IMR-90 (cell line): ENCODE results near the gene NAV2. TPM values are rescaled to one million over a fixed set of nuclear protein-coding genes. Genes with fewer than 3 reads are reported as not detected.

Experiments
- ATAC-seq: fragments of 200-7000 bp; cut with Tn5 transposase; 2 replicates; pipeline ENCODE4 v1.9.1; 2020; ENCODE audit warnings: low read depth, mild to moderate bottlenecking, moderate library complexity
- BruUV-seq: library from RNA; stranded (reverse); fragments of 400-500 nt; replicated peaks from 2 replicates; lab custom pipeline; 2021; lab: Mats Ljungman, UMichigan
- CTCF ChIA-PET: fragments of 300-600 bp; formaldehyde crosslinking; extraction: SDS; loops from one replicate; lab custom pipeline; 2021; ENCODE audit warnings: antibody characterized with exemption; lab: Yijun Ruan, JAX
- POLR2A ChIA-PET: fragments of 300-600 bp; sonication (Branson Sonifier 250); formaldehyde crosslinking; loops from one replicate; lab custom pipeline; 2022; ENCODE audit warnings: antibody characterized with exemption; ENCODE audit not compliant: unreplicated experiment; lab: Charles Lee
- DNase-seq: peaks from one replicate; pipeline ENCODE4 v3.0.0; 2013
- H2AFZ ChIP-seq: replicated peaks from 2 replicates; pipeline ENCODE3; 2013; ENCODE audit warnings: low read length, mild to moderate bottlenecking; ENCODE audit not compliant: poor library complexity
- H2AK5ac ChIP-seq: 2 replicates; pipeline ENCODE4 v1.6.1; 2013; ENCODE audit warnings: low read depth, low read length, inconsistent platforms
- H2AK9ac ChIP-seq: replicated peaks from 2 replicates; pipeline ENCODE3; 2013; ENCODE audit warnings: mild to moderate bottlenecking, low read depth, low read length, moderate library complexity; ENCODE audit not compliant: poor library complexity
- H2BK120ac ChIP-seq: 2 replicates; pipeline ENCODE4 v1.6.1; 2013; ENCODE audit warnings: low read depth, low read length, inconsistent platforms
- H2BK15ac ChIP-seq: 3 replicates; pipeline ENCODE4 v1.6.1; 2013; ENCODE audit warnings: low read depth, low read length, inconsistent platforms
- H2BK20ac ChIP-seq: 2 replicates; pipeline ENCODE4 v1.6.1; 2013; ENCODE audit warnings: low read depth, mild to moderate bottlenecking, inconsistent platforms, low read length, moderate library complexity
- H2BK5ac ChIP-seq: 2 replicates; pipeline ENCODE4 v1.6.1; 2013; ENCODE audit warnings: mild to moderate bottlenecking, low read depth, low read length, inconsistent platforms; ENCODE audit not compliant: poor library complexity, severe bottlenecking
- H3K14ac ChIP-seq: replicated peaks from 2 replicates; pipeline ENCODE4 v1.6.1; 2013; ENCODE audit warnings: low read depth, low read length, inconsistent platforms
- H3K18ac ChIP-seq: 2 replicates; pipeline ENCODE4 v1.6.1; 2013; ENCODE audit warnings: low read depth, low read length, control low read depth
- H3K23ac ChIP-seq: 2 replicates; pipeline ENCODE4 v1.6.1; 2013; ENCODE audit warnings: low read depth, low read length, inconsistent platforms
- H3K27ac ChIP-seq: 2 replicates; pipeline ENCODE4 v1.5.1; 2013; ENCODE audit warnings: mild to moderate bottlenecking, control low read depth, low read length; ENCODE audit not compliant: insufficient read depth
- H3K27me3 ChIP-seq: 2 replicates; pipeline ENCODE4 v1.6.1; 2013; ENCODE audit warnings: low read length; ENCODE audit not compliant: control insufficient read depth, insufficient read depth
- H3K36me3 ChIP-seq: 2 replicates; pipeline ENCODE4 v1.6.1; 2013; ENCODE audit warnings: low read length, mixed read lengths; ENCODE audit not compliant: control insufficient read depth, insufficient read depth
- H3K4ac ChIP-seq: 2 replicates; pipeline ENCODE4 v1.6.1; 2013; ENCODE audit warnings: low read depth, low read length, inconsistent platforms
- H3K4me1 ChIP-seq: 2 replicates; pipeline ENCODE4 v1.6.1; 2013; ENCODE audit warnings: low read length, mixed read lengths; ENCODE audit not compliant: control insufficient read depth, insufficient read depth
- H3K4me2 ChIP-seq: 2 replicates; pipeline ENCODE4 v1.6.1; 2013; ENCODE audit warnings: low read depth, mild to moderate bottlenecking, control low read depth, low read length, moderate library complexity
- H3K4me3 ChIP-seq: 2 replicates; pipeline ENCODE4 v1.5.1; 2013; ENCODE audit warnings: low read depth, mild to moderate bottlenecking, control low read depth, low read length, moderate library complexity; ENCODE audit not compliant: insufficient read depth
- H3K56ac ChIP-seq: 2 replicates; pipeline ENCODE4 v1.6.1; 2013; ENCODE audit warnings: low read length, inconsistent platforms; ENCODE audit not compliant: insufficient read depth; ENCODE audit errors: extremely low read depth
- H3K79me1 ChIP-seq, 2 experiments: 2 replicates each; pipeline ENCODE4 v1.6.1; 2013; ENCODE audit warnings: low read length in 2 of 2, inconsistent platforms in 1 of 2, low read depth in 1 of 2
- H3K9ac ChIP-seq: 2 replicates; pipeline ENCODE4 v1.6.1; 2013; ENCODE audit warnings: low read depth, low read length, control low read depth
- H3K9me1 ChIP-seq: 2 replicates; pipeline ENCODE4 v1.6.1; 2013; ENCODE audit warnings: low read length, inconsistent platforms; ENCODE audit not compliant: insufficient read depth
- H3K9me3 ChIP-seq: 2 replicates; pipeline ENCODE4 v1.6.1; 2013; ENCODE audit warnings: low read length; ENCODE audit not compliant: control insufficient read depth, insufficient read depth
- H4K20me1 ChIP-seq: 2 replicates; pipeline ENCODE4 v1.6.1; 2013; ENCODE audit warnings: low read length, inconsistent platforms; ENCODE audit not compliant: insufficient read depth
- H4K5ac ChIP-seq: 2 replicates; pipeline ENCODE4 v1.6.1; 2013; ENCODE audit warnings: mild to moderate bottlenecking, low read depth, low read length, control low read depth
- H4K8ac ChIP-seq, 2 experiments: 2 replicates each; pipeline ENCODE4 v1.6.1; 2013; ENCODE audit warnings: low read depth in 2 of 2, low read length in 2 of 2, control low read depth in 1 of 2, inconsistent platforms in 1 of 2
- H4K91ac ChIP-seq: 2 replicates; pipeline ENCODE4 v1.6.1; 2013; ENCODE audit warnings: low read depth, low read length, inconsistent platforms; ENCODE audit not compliant: insufficient read depth
- BHLHE40 ChIP-seq: fragments of 150-350 bp; IDR thresholded peaks from 2 replicates; pipeline ENCODE4 v1.6.1; 2016; ENCODE audit warnings: mild to moderate bottlenecking, low read depth, low read length
- CEBPB ChIP-seq: IDR thresholded peaks from 2 replicates; pipeline ENCODE4 v1.6.1; 2012; ENCODE audit warnings: low read depth, low read length, improper control_type of control experiment
- CHD1 ChIP-seq: IDR thresholded peaks from 2 replicates; pipeline ENCODE4 v1.6.1; 2012; ENCODE audit warnings: low read depth, low read length, improper control_type of control experiment
- CTCF ChIP-seq: conservative IDR thresholded peaks from 2 replicates; pipeline ENCODE4 v1.5.1; 2012; ENCODE audit warnings: mild to moderate bottlenecking, low read depth, low read length, improper control_type of control experiment
- FOS ChIP-seq: fragments of 150-350 bp; IDR thresholded peaks from 2 replicates; pipeline ENCODE4 v1.6.1; 2016; ENCODE audit warnings: low read depth, low read length
- MAFK ChIP-seq: IDR thresholded peaks from 2 replicates; pipeline ENCODE4 v1.6.1; 2012; ENCODE audit warnings: low read depth, low read length, improper control_type of control experiment
- MAZ ChIP-seq: IDR thresholded peaks from 2 replicates; pipeline ENCODE4 v1.6.1; 2012; ENCODE audit warnings: low read depth, mild to moderate bottlenecking, low read length, improper control_type of control experiment, moderate library complexity, borderline replicate concordance
- MXI1 ChIP-seq: IDR thresholded peaks from 2 replicates; pipeline ENCODE4 v1.6.1; 2012; ENCODE audit warnings: low read depth, mild to moderate bottlenecking, low read length, moderate library complexity, borderline replicate concordance
- NFE2L2 ChIP-seq: fragments of 150-350 bp; IDR thresholded peaks from 2 replicates; pipeline ENCODE4 v1.6.1; 2016; ENCODE audit warnings: low read depth, mild to moderate bottlenecking, low read length
- POLR2A ChIP-seq: IDR thresholded peaks from 2 replicates; pipeline ENCODE4 v1.6.1; 2012; ENCODE audit warnings: mild to moderate bottlenecking, low read depth, low read length
- RAD21 ChIP-seq: IDR thresholded peaks from 2 replicates; pipeline ENCODE4 v1.6.1; 2012; ENCODE audit warnings: low read length, improper control_type of control experiment
- RCOR1 ChIP-seq: IDR thresholded peaks from 2 replicates; pipeline ENCODE4 v1.6.1; 2012; ENCODE audit warnings: mild to moderate bottlenecking, low read length, improper control_type of control experiment; ENCODE audit not compliant: insufficient replicate concordance
- RFX5 ChIP-seq: IDR thresholded peaks from 2 replicates; pipeline ENCODE4 v1.8.0; 2012; ENCODE audit warnings: low read depth, mild to moderate bottlenecking, low read length, moderate library complexity
- SMC3 ChIP-seq: fragments of 150-350 bp; IDR thresholded peaks from 2 replicates; pipeline ENCODE4 v1.6.1; 2016; ENCODE audit warnings: low read depth, mild to moderate bottlenecking, antibody characterized with exemption, low read length, moderate library complexity
- USF2 ChIP-seq: fragments of 150-350 bp; IDR thresholded peaks from 2 replicates; pipeline ENCODE4 v1.6.1; 2017; ENCODE audit warnings: mild to moderate bottlenecking, antibody characterized with exemption, low read length, low read depth
- WGBS, 2 experiments: methylation state at CpG; one replicate each; pipeline versions ENCODE4 v1.1.5 to v1.1.7; 2013; ENCODE audit warnings: missing lambda C conversion rate in 2 of 2; ENCODE audit not compliant: insufficient read length in 1 of 2; ENCODE audit errors: extremely low coverage in 2 of 2; 5-methylcytosine and 5-hydroxymethylcytosine counted together
- dilution Hi-C: fragments of 300-500 bp; cut with HindIII; formaldehyde crosslinking; loops from one replicate; pipeline ENCODE4 v1.14.3; 2018; ENCODE audit warnings: low sequenced_read_pairs; ENCODE audit not compliant: unreplicated experiment
- in situ Hi-C: fragments of 300-500 bp; cut with MboI; formaldehyde crosslinking; loops from 3 replicates; pipeline ENCODE4 v1.14.3; 2019; ENCODE audit warnings: low sequenced_read_pairs, inconsistent platforms, mixed read lengths
- intact Hi-C: fragments of 100-400 bp; cut with micrococcal nuclease; formaldehyde crosslinking; loops from 2 replicates; pipeline ENCODE4 v1.10.0; 2022
- polyA plus RNA-seq, 3 experiments: library from polyadenylated mRNA; depleted of rRNA; stranded (reverse); fragments of >200 nt; gene quantifications; 2 replicates each; pipeline ENCODE4 v1.2.3, GENCODE V29; 2012; ENCODE audit warnings: low replicate concordance in 1 of 3
- total RNA-seq: library from RNA; depleted of rRNA; stranded (reverse); fragments of >200 nt; gene quantifications from 2 replicates; pipeline ENCODE4 v1.2.3, GENCODE V29; 2012
- TF ChIP-seq, protein P1 (sequence below): fragments of 150-350 bp; IDR thresholded peaks from 2 replicates; pipeline ENCODE4 v1.6.1; 2016; ENCODE audit warnings: low read depth, mild to moderate bottlenecking, low read length, moderate library complexity, borderline replicate concordance

Gene NAV2
- total and polyA plus RNA-seq, 2 of the 4 experiments (the other 2 are of a cell fraction) = 4.5 to 12.6 TPM

DNA sequence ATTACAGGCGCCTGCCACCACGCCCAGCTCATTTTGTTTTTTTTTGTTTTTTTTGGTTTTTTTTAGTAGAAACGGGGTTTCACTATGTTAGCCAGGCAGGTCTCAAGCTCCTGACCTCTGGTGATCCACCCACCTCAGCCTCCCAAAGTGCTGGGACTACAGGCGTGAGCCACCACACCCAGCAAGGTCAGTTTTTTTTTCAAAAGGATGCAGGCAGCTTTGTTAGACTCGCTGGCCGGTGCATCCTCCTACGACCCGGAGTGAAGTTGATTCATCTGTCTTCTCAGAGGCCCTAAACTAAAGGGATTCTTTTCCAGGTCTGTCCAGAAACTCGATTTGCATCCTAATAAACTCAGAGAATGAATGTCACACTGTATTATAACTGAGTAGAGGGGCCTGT lies 265.3 kb downstream of the NAV2 start:
- Histone ChIP-seq H3K23ac (no peak overlapping the region), H3K79me1 (peaks cover 23 to 30% of the 10 kb centered on the region in 2 experiments), H3K18ac (no peak overlapping the region; the same call in 1 of the 2 replicates), H3K27ac (peak overlapping the region; percentile 33; the same call in 1 of the 2 replicates), H4K8ac (no peak overlapping the region), H2BK20ac (peak overlapping the region; percentile 75), H2BK15ac (no peak overlapping the region; the same call in 2 of the 3 replicates), H3K4me1 (peaks cover 29% of the 10 kb centered on the region), H3K4ac (peak overlapping the region; percentile 24; the same call in 1 of the 2 replicates), H4K5ac (no peak overlapping the region), H2AK9ac (no peak overlapping the region), H3K9me3 (no peaks in the 10 kb centered on the region), H2BK120ac (peak overlapping the region; percentile 7; the same call in 1 of the 2 replicates), H3K36me3 (0 out of 2 replicates have a peak, but pooled peaks cover 3% of the 10 kb centered on the region), H3K9me1 (peaks cover 18% of the 10 kb centered on the region), H3K27me3 (no peaks in the 10 kb centered on the region), H2BK5ac (no peak overlapping the region), H4K20me1 (no peaks in the 10 kb centered on the region), H3K4me3 (no peak overlapping the region), H3K9ac (no peak overlapping the region), H3K56ac (no peak overlapping the region), H2AK5ac (peak overlapping the region; percentile 56; the same call in 1 of the 2 replicates), H3K4me2 (no peak overlapping the region), H3K14ac (no peak overlapping the region; the same call in 1 of the 2 replicates), H2AFZ (no peak overlapping the region), H4K91ac (peak overlapping the region; percentile 77)
- in situ Hi-C loops (no loop called here), dilution Hi-C loops (no loop called here), intact Hi-C loops (no loop called here)
- POLR2A ChIA-PET = interaction anchor here (0.6 to 0.7 kb wide), 3 partner anchors 12 to 28 kb away, joined by 3 to 4 read pairs (median 3); no protein-coding TSS in a partner anchor
- CTCF ChIA-PET = interaction anchor here (2.1 kb wide), 1 partner anchor 24 kb away, joined by 8 read pairs; no protein-coding TSS in a partner anchor
- DNase-seq = no peak
- no TSS peak for BruUV-seq
- ATAC-seq = no peak
- WGBS, 2 experiments = 100% methylated on average over 4 of the region's 9 CpGs; no CpG with 5 or more reads in 1 of the 2 experiments
- TF ChIP-seq RCOR1 = no peak
- TF ChIP-seq MAFK = no peak
- no peak for TF ChIP-seq MXI1
- TF ChIP-seq RAD21 = no peak
- TF ChIP-seq FOS = no peak
- TF ChIP-seq CEBPB = no peak
- no peak for TF ChIP-seq POLR2A
- no peak for TF ChIP-seq RFX5
- TF ChIP-seq MAZ = no peak
- TF ChIP-seq CHD1 = no peak
- TF ChIP-seq, protein P1, sequence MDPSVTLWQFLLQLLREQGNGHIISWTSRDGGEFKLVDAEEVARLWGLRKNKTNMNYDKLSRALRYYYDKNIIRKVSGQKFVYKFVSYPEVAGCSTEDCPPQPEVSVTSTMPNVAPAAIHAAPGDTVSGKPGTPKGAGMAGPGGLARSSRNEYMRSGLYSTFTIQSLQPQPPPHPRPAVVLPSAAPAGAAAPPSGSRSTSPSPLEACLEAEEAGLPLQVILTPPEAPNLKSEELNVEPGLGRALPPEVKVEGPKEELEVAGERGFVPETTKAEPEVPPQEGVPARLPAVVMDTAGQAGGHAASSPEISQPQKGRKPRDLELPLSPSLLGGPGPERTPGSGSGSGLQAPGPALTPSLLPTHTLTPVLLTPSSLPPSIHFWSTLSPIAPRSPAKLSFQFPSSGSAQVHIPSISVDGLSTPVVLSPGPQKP = no peak
- TF ChIP-seq BHLHE40 = no peak
- no peak for TF ChIP-seq SMC3
- no peak for TF ChIP-seq NFE2L2
- TF ChIP-seq CTCF = no peak
- no peak for TF ChIP-seq USF2
